Endometrial microvascular endothelial cells (primary cell): ENCODE measurements around the gene PALM. TPM values are rescaled to one million over a fixed set of nuclear protein-coding genes. Genes with fewer than 3 reads are reported as not detected.

Experiments used
- in situ Hi-C: cut with HindIII; loops from 2 replicates; pipeline ENCODE4 v1.10.0; 2017; ENCODE audit warnings: low sequenced_read_pairs, low pct_unique_long_range_greater_than_20kb; ENCODE audit errors: inconsistent ontology term
- total RNA-seq: library from RNA; depleted of rRNA; stranded (reverse); fragments of >200 nt; gene quantifications from one replicate; pipeline ENCODE4 v1.2.3, GENCODE V29; 2015; ENCODE audit errors: inconsistent ontology term

Gene PALM
- total RNA-seq, 1 donor from 2014 or later, result not detected

- in situ Hi-C loops, result no loop called here
Measured at GRCh38 chr19:791007-791566, 82.4 kb downstream of the PALM start.

GRCh38 chr19:791567-792305 lies 83.0 kb downstream of the PALM start:
- in situ Hi-C loops, result no loop called here

GRCh38 chr19:792306-792885 lies 83.7 kb downstream of the PALM start:
- in situ Hi-C loops, result no loop called here

- in situ Hi-C loops, result no loop called here
Measured at GRCh38 chr19:793806-794205, 85.1 kb downstream of the PALM start.

GRCh38 chr19:795073-795611 lies 86.4 kb downstream of the PALM start:
- in situ Hi-C loops, result no loop called here

- in situ Hi-C loops, result no loop called here
Measured at GRCh38 chr19:795691-796581, 87.2 kb downstream of the PALM start.

GRCh38 chr19:796692-797527 lies 88.2 kb downstream of the PALM start, which contains the start of gene PTBP1:
Gene PTBP1, plus strand, starts transcription at chr19:797452. Its CDS starts 46 bp downstream, at chr19:797498.
- in situ Hi-C loops, result no loop called here

Other genes with a start within 250 kb of the PALM start
- 0.37 TPM for gene SHC2, start 247.9 kb upstream of the PALM start, total RNA-seq
- not detected for gene MADCAM1, start 212.4 kb upstream of the PALM start, total RNA-seq
- gene TPGS1, start 201.4 kb upstream of the PALM start, total RNA-seq, result 17.6 TPM
- 84.7 TPM for gene CDC34, start 177.2 kb upstream of the PALM start, total RNA-seq
- not detected for gene GZMM, start 164.9 kb upstream of the PALM start, total RNA-seq
- 537 TPM for gene BSG, start 136.3 kb upstream of the PALM start, total RNA-seq
- gene HCN2, start 119.1 kb upstream of the PALM start, total RNA-seq, result 0.37 TPM
- gene POLRMT, start 75.4 kb upstream of the PALM start, total RNA-seq, result 25.9 TPM
- gene FGF22, start 69.1 kb upstream of the PALM start, total RNA-seq, result not detected
- gene RNF126, start 45.7 kb upstream of the PALM start, total RNA-seq, result 136 TPM
- 55.0 TPM for gene FSTL3, start 32.5 kb upstream of the PALM start, total RNA-seq
- not detected for gene PRSS57, start 13.5 kb upstream of the PALM start, total RNA-seq
- gene MISP, start 42.2 kb downstream of the PALM start, total RNA-seq, result not detected
- gene PTBP1, start 88.5 kb downstream of the PALM start, total RNA-seq, result 307 TPM
- gene PLPPR3, start 113.0 kb downstream of the PALM start, total RNA-seq, result 1.5 TPM
- gene AZU1, start 118.9 kb downstream of the PALM start, total RNA-seq, result not detected
- gene PRTN3, start 132.1 kb downstream of the PALM start, total RNA-seq, result not detected
- gene ELANE, start 143.4 kb downstream of the PALM start, total RNA-seq, result not detected
- gene CFD, start 150.7 kb downstream of the PALM start, total RNA-seq, result 5.4 TPM
- gene MED16, start 184.3 kb downstream of the PALM start, total RNA-seq, result 48.9 TPM
- gene RNU6-9, start 184.5 kb downstream of the PALM start, total RNA-seq, result not detected
- 52.3 TPM for gene R3HDM4, start 204.3 kb downstream of the PALM start, total RNA-seq
- gene KISS1R, start 208.4 kb downstream of the PALM start, total RNA-seq, result not detected
- gene ARID3A, start 217.1 kb downstream of the PALM start, total RNA-seq, result 9.1 TPM